ENCODE results near the gene STAB2.
"Not testable (repeated sequence)": the region's sequence is repeated elsewhere in the genome, so short reads cannot be mapped to it uniquely, and the experiment has no call there.

STAB2 gene

GRCh38 chr12:103652808-103653207 is 65.7 kb downstream of the STAB2 start:
- no peak for DNase-seq (ENCODE audit: low read depth in 2 of 2)

- not testable (repeated sequence) for DNase-seq (ENCODE audit: low read depth in 2 of 2)
Measured at GRCh38 chr12:103653568-103654173, 66.6 kb downstream of the STAB2 start.

GRCh38 chr12:103654816-103655215 is 67.7 kb downstream of the STAB2 start:
- no peak for DNase-seq (ENCODE audit: low read depth in 2 of 2)

GRCh38 chr12:103656291-103656690 is 69.2 kb downstream of the STAB2 start:
- no peak for DNase-seq (ENCODE audit: low read depth in 2 of 2)

GRCh38 chr12:103657331-103657730 is 70.3 kb downstream of the STAB2 start:
- DNase-seq (ENCODE audit: low read depth in 2 of 2) = no peak

GRCh38 chr12:103664626-103665025 is 77.6 kb downstream of the STAB2 start:
- DNase-seq (ENCODE audit: low read depth in 2 of 2) = no peak

GRCh38 chr12:103665971-103666370 is 78.9 kb downstream of the STAB2 start:
- no peak for DNase-seq (ENCODE audit: low read depth in 2 of 2)

GRCh38 chr12:103667125-103667524 is 80.1 kb downstream of the STAB2 start:
- no peak for DNase-seq (ENCODE audit: low read depth in 2 of 2)

GRCh38 chr12:103668520-103668919 is 81.4 kb downstream of the STAB2 start:
- DNase-seq (ENCODE audit: low read depth in 2 of 2) = no peak

- no peak for DNase-seq (ENCODE audit: low read depth in 2 of 2)
Measured at GRCh38 chr12:103671367-103671766, 84.3 kb downstream of the STAB2 start.

- no peak for DNase-seq (ENCODE audit: low read depth in 2 of 2)
Measured at GRCh38 chr12:103672401-103673119, 85.5 kb downstream of the STAB2 start.

GRCh38 chr12:103673487-103673886 is 86.4 kb downstream of the STAB2 start:
- DNase-seq (ENCODE audit: low read depth in 2 of 2) = no peak

GRCh38 chr12:103673891-103674375 is 86.9 kb downstream of the STAB2 start:
- no peak for DNase-seq (ENCODE audit: low read depth in 2 of 2)

- no peak for DNase-seq (ENCODE audit: low read depth in 2 of 2)
Measured at GRCh38 chr12:103676893-103677292, 89.8 kb downstream of the STAB2 start.

- no peak for DNase-seq (ENCODE audit: low read depth in 2 of 2)
Measured at GRCh38 chr12:103677341-103677740, 90.3 kb downstream of the STAB2 start.

- no peak for DNase-seq (ENCODE audit: low read depth in 2 of 2)
Measured at GRCh38 chr12:103677905-103678304, 90.8 kb downstream of the STAB2 start.

GRCh38 chr12:103679421-103680170 is 92.5 kb downstream of the STAB2 start:
- no peak for DNase-seq (ENCODE audit: low read depth in 2 of 2)

GRCh38 chr12:103680591-103681141 is 93.6 kb downstream of the STAB2 start:
- DNase-seq (ENCODE audit: low read depth in 2 of 2) = no peak

GRCh38 chr12:103686026-103686425 is 99.0 kb downstream of the STAB2 start:
- DNase-seq (ENCODE audit: low read depth in 2 of 2) = no peak

GRCh38 chr12:103687253-103687652 is 100.2 kb downstream of the STAB2 start:
- no peak for DNase-seq (ENCODE audit: low read depth in 2 of 2)

- no peak for DNase-seq (ENCODE audit: low read depth in 2 of 2)
Measured at GRCh38 chr12:103688376-103689063, 101.4 kb downstream of the STAB2 start.

- DNase-seq (ENCODE audit: low read depth in 2 of 2) = no peak
Measured at GRCh38 chr12:103690426-103690825, 103.4 kb downstream of the STAB2 start.
